Epithelial cell of alveolus of lung (primary cell): Measurements from ENCODE around the gene HES1. TPM values are rescaled to one million over a fixed set of nuclear protein-coding genes. Genes with fewer than 3 reads are reported as not detected.

ENCODE experiments used
- total RNA-seq: library from RNA; depleted of rRNA; stranded (reverse); fragments of >200 nt; gene quantifications from 2 replicates; pipeline ENCODE4 v1.2.1, GENCODE V29; 2015

HES1 gene
- total RNA-seq: 2.2 and 29.2 TPM in 2 replicates

GRCh38 chr3:194135806-194136518 lies at the start of gene HES1:
TSS of gene HES1 (plus strand) at chr3:194136148. CDS start at chr3:194136381, 233 bp downstream.

Other genes starting within 250 kb of the HES1 start
- not detected in 2 replicates for gene CPN2, start 215.2 kb downstream of the HES1 start, total RNA-seq
- not detected in 2 replicates for gene LRRC15, start 233.6 kb downstream of the HES1 start, total RNA-seq